ENCODE measurements around the gene FKBP15. TPM values are rescaled to one million over a fixed set of nuclear protein-coding genes. Genes with fewer than 3 reads are reported as not detected.
A peak's percentile ranks its signal among the peaks of the same experiment; 100 is the strongest.
"Not testable (repeated sequence)": the region's sequence is repeated elsewhere in the genome, so short reads cannot be mapped to it uniquely, and the experiment has no call there.

FKBP15 gene
- total RNA-seq, 1 experiment from 2014 or later = 23.5 TPM

DNA sequence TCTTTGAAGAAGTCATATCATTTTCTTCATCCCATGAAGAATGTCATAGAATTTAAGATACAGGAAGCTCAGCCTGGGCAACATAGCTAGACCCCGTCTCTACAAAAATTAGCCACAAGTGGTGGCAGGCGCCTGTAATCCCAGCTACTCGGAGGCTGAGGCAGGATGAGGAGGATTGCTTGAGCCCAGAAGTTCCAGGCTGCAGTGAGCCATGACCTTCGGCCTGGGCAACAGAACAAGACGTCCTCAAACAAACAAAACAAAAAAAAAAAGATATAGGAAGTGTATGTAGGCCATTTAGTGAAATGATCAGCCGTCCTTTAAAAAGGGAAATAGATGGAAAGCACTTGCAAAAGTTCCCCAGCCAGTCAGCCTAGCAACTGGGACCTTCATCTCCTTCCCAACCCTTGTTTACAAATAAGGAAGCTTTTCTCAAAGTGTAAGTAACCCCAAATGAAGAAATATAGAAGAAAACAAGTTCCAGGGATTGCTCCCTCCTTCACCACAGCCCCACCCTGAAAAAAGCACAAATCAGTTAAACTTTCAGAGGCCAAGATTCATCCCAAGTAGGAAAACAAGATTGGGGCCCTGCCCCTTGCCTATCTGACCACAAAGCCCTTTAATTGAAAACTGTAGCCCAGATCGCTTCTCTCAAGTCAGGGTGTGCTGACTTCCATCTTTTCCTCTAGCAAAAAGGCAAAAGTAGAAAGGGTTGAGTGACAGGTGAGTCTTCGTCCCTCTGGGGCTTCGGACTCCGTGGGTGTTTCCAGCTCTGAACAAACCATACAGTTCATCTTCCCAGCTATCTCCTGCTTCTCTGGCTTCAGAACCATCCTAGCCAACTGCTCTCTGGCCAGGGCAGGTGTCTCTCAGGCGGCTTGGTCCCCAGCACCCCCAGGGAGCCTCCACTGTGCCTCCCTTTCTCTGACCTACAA is 69.1 kb downstream of the FKBP15 start:
- POLR2A ChIA-PET (ENCODE audit: low non-redundant PET) = no interaction called here
- Histone ChIP-seq H3K27me3 (replicated peaks; ENCODE audit: insufficient read depth, low read depth, low read length, poor library complexity) (no peaks in the 10 kb centered on the region), H3K4me3 (ENCODE audit: low read depth, low read length, poor library complexity, severe bottlenecking) (peak overlapping the region; percentile 93), H3K9me3 (ENCODE audit: low read depth, low read length, poor library complexity, severe bottlenecking) (no peaks in the 10 kb centered on the region), H3K4me1 (ENCODE audit: insufficient read depth, low read length, poor library complexity, severe bottlenecking) (peaks cover 15% of the 10 kb centered on the region), H3K36me3 (ENCODE audit: insufficient read depth, low read length, poor library complexity, severe bottlenecking) (no peaks in the 10 kb centered on the region), H3K27ac (ENCODE audit: low read depth, low read length, poor library complexity, severe bottlenecking) (no peak overlapping the region)
- no peak for DNase-seq (ENCODE audit: low spot score)
- intact Hi-C loops (cut with micrococcal nuclease; ENCODE audit: unreplicated experiment) = no loop called here
- TF ChIP-seq CTCF (conservative IDR thresholded peaks at IDR 0.05; ENCODE audit: low read depth, low read length) (no peak), EZH2 (IDR thresholded peaks at IDR 0.05; ENCODE audit: borderline replicate concordance, low read depth, low read length, poor library complexity, severe bottlenecking) (no peak)
- CTCF ChIA-PET = no interaction called here
- TSS peak; percentile 49 for BruUV-seq (replicated peaks)

DNA sequence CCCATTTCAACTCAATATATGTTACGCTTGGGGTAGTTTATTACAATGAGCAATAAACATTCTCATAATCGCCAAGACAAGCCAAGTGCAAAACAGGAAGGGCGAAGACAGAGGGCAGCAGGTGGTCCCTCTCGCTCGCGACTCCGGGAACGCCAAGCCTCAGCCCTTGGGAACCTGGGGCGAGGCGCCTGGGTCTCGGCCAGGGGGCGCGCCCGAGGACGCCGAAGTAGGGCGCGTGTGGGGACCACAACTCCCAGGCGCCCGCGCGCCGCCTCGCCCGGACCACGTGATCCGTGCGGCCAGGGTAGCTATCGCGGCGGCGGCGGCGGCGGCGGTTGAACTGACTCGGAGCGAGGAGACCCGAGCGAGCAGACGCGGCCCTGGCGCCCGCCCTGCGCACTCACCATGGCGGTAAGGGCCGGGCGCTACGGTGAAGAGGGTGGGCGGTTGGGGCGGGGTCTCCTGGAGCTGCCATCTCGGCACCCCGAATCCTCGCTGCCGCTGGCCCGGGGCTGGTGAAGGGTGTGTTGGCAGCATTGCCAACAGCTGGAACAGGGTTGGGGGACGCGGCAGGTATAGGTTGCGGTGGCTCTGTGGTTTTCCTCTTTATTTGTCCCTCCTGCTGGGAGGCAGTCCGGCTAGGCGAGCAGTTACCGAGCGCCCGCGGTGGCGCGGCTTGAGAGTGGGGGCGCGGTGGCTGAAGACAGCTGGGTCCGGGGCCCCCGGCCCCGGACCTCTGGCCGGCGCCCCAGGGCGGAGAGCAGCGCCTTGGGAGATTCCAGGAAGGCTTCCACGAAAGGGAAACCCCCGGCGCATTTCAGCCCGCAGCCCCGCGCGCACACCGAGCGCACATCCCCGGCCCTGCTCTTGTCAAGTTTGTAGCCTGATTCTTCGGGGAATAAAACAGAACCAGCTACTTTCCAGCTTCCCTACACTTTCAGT is 70.1 kb downstream of the FKBP15 start, which contains the start of gene SLC31A2:
Gene SLC31A2 (plus strand): TSS at position 338 of the 942 bp plus-strand sequence. CDS start 68 bp downstream, at position 406.
- peak within 1 kb of the TSS; percentile 35 for H3K27ac ChIP-seq (ENCODE audit: low read depth, low read length, poor library complexity, severe bottlenecking)
- no peaks in the 10 kb centered on the region for H3K36me3 ChIP-seq (ENCODE audit: insufficient read depth, low read length, poor library complexity, severe bottlenecking)
- no peaks in the 10 kb centered on the region for H3K9me3 ChIP-seq (ENCODE audit: low read depth, low read length, poor library complexity, severe bottlenecking)
- peak; percentile 93 for DNase-seq (ENCODE audit: low spot score)
- TF ChIP-seq CTCF (conservative IDR thresholded peaks at IDR 0.05; ENCODE audit: low read depth, low read length) = peak; percentile 47
- no peak for TF ChIP-seq EZH2 (IDR thresholded peaks at IDR 0.05; ENCODE audit: borderline replicate concordance, low read depth, low read length, poor library complexity, severe bottlenecking)
- ChIA-PET CTCF (interaction anchor here (0.5 kb wide), 1 partner anchor 70 kb away, joined by 3 read pairs; the partner anchor contains the start of genes FKBP15 and SLC31A1), POLR2A (ENCODE audit: low non-redundant PET) (no interaction called here)
- H3K27me3 ChIP-seq (replicated peaks; ENCODE audit: insufficient read depth, low read depth, low read length, poor library complexity) = peaks cover 7% of the 10 kb centered on the region
- no TSS peak for BruUV-seq (replicated peaks)
- H3K4me3 ChIP-seq (ENCODE audit: low read depth, low read length, poor library complexity, severe bottlenecking) = peak within 1 kb of the TSS; percentile 93
- H3K4me1 ChIP-seq (ENCODE audit: insufficient read depth, low read length, poor library complexity, severe bottlenecking) = peaks cover 9% of the 10 kb centered on the region
- intact Hi-C loops (cut with micrococcal nuclease; ENCODE audit: unreplicated experiment) = no loop called here

GRCh38 chr9:113149561-113149960 is 71.5 kb downstream of the FKBP15 start:
- BruUV-seq (replicated peaks); H3K9me3 ChIP-seq (ENCODE audit: low read depth, low read length, poor library complexity, severe bottlenecking); intact Hi-C loops (cut with micrococcal nuclease; ENCODE audit: unreplicated experiment); POLR2A ChIA-PET (ENCODE audit: low non-redundant PET); CTCF ChIA-PET; H3K36me3 ChIP-seq (ENCODE audit: insufficient read depth, low read length, poor library complexity, severe bottlenecking); H3K4me3 ChIP-seq (ENCODE audit: low read depth, low read length, poor library complexity, severe bottlenecking); H3K27ac ChIP-seq (ENCODE audit: low read depth, low read length, poor library complexity, severe bottlenecking); H3K4me1 ChIP-seq (ENCODE audit: insufficient read depth, low read length, poor library complexity, severe bottlenecking); DNase-seq (ENCODE audit: low spot score): not testable (repeated sequence)
- H3K27me3 ChIP-seq (replicated peaks; ENCODE audit: insufficient read depth, low read depth, low read length, poor library complexity) = peaks cover 19% of the 10 kb centered on the region

Data from A673 (cell line).